ENCODE data around the gene STAB1. TPM values are rescaled to one million over a fixed set of nuclear protein-coding genes. Genes with fewer than 3 reads are reported as not detected.

STAB1 gene
- total RNA-seq, 1 donor from 2014 or later = 0.71 TPM

- H3K27me3 Mint-ChIP-seq = no peaks in the 10 kb centered on the region
- CTCF ChIA-PET = interaction anchor here (0.7 to 3.9 kb wide), 12 partner anchors 10 to 227 kb away, joined by 3 to 37 read pairs (median 5); no protein-coding TSS in a partner anchor
- DNase-seq = no peak
- POLR2A ChIA-PET = no interaction called here
- no peaks in the 10 kb centered on the region for H3K9me3 Mint-ChIP-seq
- ATAC-seq (ENCODE audit: low read depth) = no peak
- no peak for TF ChIP-seq CTCF (IDR thresholded peaks at IDR 0.05)
- no peak overlapping the region for H3K4me3 Mint-ChIP-seq
- no peaks in the 10 kb centered on the region for H3K36me3 Mint-ChIP-seq (ENCODE audit: low read depth)
- no peak overlapping the region for H3K27ac Mint-ChIP-seq
- intact Hi-C loops (cut with micrococcal nuclease) = loop anchor here (1.0 to 5.0 kb wide), 6 partner anchors 19 to 447 kb away; partner anchors contain the start of gene TLR9
- peaks cover 9% of the 10 kb centered on the region for H3K4me1 Mint-ChIP-seq
These were observed 47.4 kb upstream of the STAB1 start for GRCh38 chr3:52447512-52448355.

- Mint-ChIP-seq H3K4me1 (peaks cover 17% of the 10 kb centered on the region), H3K27me3 (no peaks in the 10 kb centered on the region), H3K27ac (no peak overlapping the region), H3K4me3 (no peak overlapping the region), H3K9me3 (no peaks in the 10 kb centered on the region), H3K36me3 (ENCODE audit: low read depth) (peaks cover 2% of the 10 kb centered on the region)
- intact Hi-C loops (cut with micrococcal nuclease) = no loop called here
- POLR2A ChIA-PET = no interaction called here
- no peak for TF ChIP-seq CTCF (IDR thresholded peaks at IDR 0.05)
- DNase-seq (no peak), ATAC-seq (ENCODE audit: low read depth) (no peak)
- CTCF ChIA-PET = no interaction called here
These were observed 44.5 kb upstream of the STAB1 start for GRCh38 chr3:52450489-52451236.

GRCh38 chr3:52451237-52452083 lies 43.7 kb upstream of the STAB1 start:
- H3K36me3 Mint-ChIP-seq (ENCODE audit: low read depth) = peaks cover 4% of the 10 kb centered on the region

GRCh38 chr3:52452126-52452525 lies 43.0 kb upstream of the STAB1 start:
- Mint-ChIP-seq H3K27ac (no peak overlapping the region), H3K4me3 (no peak overlapping the region), H3K36me3 (ENCODE audit: low read depth) (peaks cover 6% of the 10 kb centered on the region), H3K27me3 (no peaks in the 10 kb centered on the region), H3K9me3 (no peaks in the 10 kb centered on the region), H3K4me1 (peaks cover 26% of the 10 kb centered on the region)
- intact Hi-C loops (cut with micrococcal nuclease) = no loop called here
- POLR2A ChIA-PET = interaction anchor here (0.5 kb wide), 1 partner anchor 93 kb away, joined by 3 read pairs; no protein-coding TSS in a partner anchor
- CTCF ChIA-PET = no interaction called here
- DNase-seq = no peak
- TF ChIP-seq CTCF (IDR thresholded peaks at IDR 0.05) = no peak
- ATAC-seq (ENCODE audit: low read depth) = no peak

More at GRCh38 chr3:52451237-52452083, 43.7 kb upstream of the STAB1 start:
- ChIA-PET CTCF (no interaction called here), POLR2A (interaction anchor here (0.5 kb wide), 1 partner anchor 94 kb away, joined by 3 read pairs; no protein-coding TSS in a partner anchor)
- peaks cover 23% of the 10 kb centered on the region for H3K4me1 Mint-ChIP-seq
- intact Hi-C loops (cut with micrococcal nuclease) = no loop called here
- DNase-seq = no peak
- H3K27ac Mint-ChIP-seq = no peak overlapping the region
- no peak for ATAC-seq (ENCODE audit: low read depth)
- no peak overlapping the region for H3K4me3 Mint-ChIP-seq
- TF ChIP-seq CTCF (IDR thresholded peaks at IDR 0.05) = no peak
- no peaks in the 10 kb centered on the region for H3K27me3 Mint-ChIP-seq
- H3K9me3 Mint-ChIP-seq = no peaks in the 10 kb centered on the region

All from activated B cell treated with CpG ODN at 0.5 μM for 24 hours (primary cell).